ENCODE results near the gene MORN1.

DNA sequence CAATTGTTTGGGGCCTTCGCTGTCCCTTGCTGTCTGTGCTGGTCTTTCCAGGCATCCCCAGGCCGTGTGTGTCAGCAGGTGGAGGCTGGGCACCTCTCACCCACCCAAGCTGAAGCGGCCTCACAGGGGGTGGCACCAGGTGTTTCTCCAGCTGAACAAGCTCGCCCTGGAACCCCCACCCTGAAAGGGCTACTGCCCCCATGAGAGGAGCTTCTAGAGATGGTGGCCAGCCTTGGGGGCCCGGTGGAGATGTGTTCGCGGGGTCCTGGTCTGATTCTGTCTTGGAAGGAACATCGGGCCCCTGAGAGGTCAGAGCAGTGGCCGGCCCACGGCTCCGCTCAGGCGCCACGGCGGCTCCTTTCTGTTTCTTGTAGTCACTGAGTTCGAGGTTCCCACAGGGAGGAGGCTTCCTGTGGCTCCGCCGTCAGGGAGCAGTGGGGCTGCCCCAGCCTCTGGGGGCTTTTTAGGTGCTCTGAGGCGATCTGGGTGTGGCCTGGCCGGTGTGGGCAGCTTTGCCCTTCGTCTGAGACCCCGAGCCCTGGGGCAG, 116.4 kb downstream of the MORN1 start:
- TF ChIP-seq EZH2phosphoT487 (IDR thresholded peaks at IDR 0.05; ENCODE audit: borderline replicate concordance, low read length) = no peak
- TF ChIP-seq, protein P1, sequence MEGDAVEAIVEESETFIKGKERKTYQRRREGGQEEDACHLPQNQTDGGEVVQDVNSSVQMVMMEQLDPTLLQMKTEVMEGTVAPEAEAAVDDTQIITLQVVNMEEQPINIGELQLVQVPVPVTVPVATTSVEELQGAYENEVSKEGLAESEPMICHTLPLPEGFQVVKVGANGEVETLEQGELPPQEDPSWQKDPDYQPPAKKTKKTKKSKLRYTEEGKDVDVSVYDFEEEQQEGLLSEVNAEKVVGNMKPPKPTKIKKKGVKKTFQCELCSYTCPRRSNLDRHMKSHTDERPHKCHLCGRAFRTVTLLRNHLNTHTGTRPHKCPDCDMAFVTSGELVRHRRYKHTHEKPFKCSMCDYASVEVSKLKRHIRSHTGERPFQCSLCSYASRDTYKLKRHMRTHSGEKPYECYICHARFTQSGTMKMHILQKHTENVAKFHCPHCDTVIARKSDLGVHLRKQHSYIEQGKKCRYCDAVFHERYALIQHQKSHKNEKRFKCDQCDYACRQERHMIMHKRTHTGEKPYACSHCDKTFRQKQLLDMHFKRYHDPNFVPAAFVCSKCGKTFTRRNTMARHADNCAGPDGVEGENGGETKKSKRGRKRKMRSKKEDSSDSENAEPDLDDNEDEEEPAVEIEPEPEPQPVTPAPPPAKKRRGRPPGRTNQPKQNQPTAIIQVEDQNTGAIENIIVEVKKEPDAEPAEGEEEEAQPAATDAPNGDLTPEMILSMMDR (IDR thresholded peaks at IDR 0.05; ENCODE audit: low read depth, low read length, poor library complexity, severe bottlenecking) = no peak
